Measurements from ENCODE around the gene HID1.

HID1 gene

GRCh38 chr17:74964988-74965622 lies 7.5 kb downstream of the HID1 start:
- DNase-seq: no peak

DNA sequence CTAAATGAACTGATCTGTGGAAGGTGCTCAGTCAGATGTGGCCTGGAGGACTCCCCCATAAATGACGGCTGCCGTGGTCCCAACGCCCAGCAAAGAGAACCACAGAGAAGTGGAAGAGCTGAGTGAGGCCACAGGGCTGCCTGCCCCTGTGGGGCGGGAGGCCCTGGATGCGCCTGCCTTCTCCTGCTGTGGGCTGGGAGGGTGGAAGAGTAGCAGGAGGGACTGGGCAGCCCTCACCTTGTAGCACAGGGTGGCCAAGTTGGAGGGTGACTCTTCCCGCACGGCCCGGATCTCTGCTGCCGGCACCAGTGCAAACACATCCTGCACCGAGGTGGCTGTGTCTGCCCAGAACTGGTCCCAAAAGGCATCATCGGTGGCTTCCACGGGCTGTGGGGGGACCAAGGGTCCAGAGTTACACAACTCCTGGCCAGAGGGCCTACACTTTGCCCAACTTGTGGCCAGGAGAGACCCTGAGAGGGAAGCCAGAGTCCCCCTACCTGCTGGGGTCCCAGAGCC lies 8.3 kb downstream of the HID1 start:
- DNase-seq: no peak

GRCh38 chr17:74963656-74964055 lies 8.9 kb downstream of the HID1 start:
- no peak for DNase-seq

DNA sequence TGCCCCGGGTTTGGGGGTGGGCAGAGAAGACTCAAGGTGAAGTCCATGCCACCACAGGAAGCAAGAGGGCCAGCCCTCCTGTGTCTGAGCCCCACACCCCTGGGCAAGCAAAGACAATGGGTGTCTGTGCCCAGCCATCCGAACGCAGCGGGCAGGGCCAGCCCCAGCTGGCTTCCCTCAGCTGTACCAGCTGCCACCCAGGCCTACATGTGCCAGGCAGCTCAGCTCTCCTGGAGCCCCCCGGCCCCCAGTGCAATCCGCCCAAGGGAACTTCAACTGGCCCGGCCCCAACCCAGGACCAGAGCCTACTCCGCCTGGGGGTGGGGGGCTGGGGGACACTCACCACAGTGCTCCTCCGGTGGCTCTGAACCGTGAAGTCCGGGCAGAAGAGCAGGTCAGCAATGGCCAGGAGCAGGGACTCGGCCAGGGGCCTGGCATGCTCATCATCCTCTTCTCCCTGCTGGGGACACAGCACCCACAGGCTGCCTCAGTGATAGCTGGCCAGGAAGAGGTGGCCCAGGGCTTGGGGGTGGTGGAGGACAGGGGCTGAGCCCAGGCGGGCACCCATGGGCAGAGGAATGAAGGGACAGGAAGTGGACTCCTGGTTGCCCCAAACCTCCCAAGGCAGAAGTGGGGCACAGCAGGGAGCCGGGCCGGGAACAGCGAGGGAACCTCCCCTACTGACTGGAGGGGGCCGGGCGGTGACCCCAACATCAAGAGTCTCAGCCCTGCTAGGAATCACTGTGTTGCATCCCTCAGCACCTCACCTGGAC lies 9.8 kb downstream of the HID1 start:
- no peak for DNase-seq

- peak; percentile 82 for DNase-seq
These were observed 10.8 kb downstream of the HID1 start for GRCh38 chr17:74961657-74962350.

DNA sequence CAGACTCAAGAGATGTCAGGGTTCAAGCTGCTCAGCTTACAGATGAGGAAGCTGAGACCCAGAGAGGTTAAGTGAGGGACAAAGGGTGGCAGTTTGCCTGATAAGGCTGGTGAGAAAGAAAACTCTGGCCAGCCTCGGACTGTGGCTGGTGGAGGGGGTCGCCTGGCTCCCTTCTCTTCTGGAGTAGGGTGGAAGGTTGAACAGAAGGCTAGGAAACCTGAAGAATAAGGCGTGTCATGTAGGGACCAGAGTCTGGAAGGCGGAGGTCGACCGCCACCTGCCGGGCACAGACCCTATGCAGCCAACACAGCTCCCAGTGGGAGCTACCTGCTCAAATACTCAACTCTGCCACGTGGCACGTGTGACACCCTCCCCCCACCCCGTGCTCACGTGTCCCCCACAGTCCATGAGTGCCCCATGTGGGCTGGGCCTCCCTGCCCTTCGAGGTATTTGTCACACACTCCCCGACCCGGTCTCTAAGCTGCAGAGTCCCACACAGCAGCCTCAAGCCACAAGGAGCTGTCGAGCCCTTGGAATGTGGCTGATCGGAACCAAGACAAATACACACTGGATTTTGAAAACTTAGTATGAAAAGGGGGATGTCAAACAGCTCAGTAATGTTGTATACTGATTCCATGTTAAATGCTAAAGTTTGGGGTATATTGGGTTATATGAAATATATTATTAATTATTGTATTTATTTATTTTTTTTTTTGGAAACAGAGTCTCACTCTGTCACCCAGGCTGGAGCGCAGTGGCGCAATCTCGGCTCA lies 11.8 kb downstream of the HID1 start:
- peak; percentile 22 for DNase-seq

GRCh38 chr17:74959826-74960515 lies 12.6 kb downstream of the HID1 start:
- DNase-seq: no peak

DNA sequence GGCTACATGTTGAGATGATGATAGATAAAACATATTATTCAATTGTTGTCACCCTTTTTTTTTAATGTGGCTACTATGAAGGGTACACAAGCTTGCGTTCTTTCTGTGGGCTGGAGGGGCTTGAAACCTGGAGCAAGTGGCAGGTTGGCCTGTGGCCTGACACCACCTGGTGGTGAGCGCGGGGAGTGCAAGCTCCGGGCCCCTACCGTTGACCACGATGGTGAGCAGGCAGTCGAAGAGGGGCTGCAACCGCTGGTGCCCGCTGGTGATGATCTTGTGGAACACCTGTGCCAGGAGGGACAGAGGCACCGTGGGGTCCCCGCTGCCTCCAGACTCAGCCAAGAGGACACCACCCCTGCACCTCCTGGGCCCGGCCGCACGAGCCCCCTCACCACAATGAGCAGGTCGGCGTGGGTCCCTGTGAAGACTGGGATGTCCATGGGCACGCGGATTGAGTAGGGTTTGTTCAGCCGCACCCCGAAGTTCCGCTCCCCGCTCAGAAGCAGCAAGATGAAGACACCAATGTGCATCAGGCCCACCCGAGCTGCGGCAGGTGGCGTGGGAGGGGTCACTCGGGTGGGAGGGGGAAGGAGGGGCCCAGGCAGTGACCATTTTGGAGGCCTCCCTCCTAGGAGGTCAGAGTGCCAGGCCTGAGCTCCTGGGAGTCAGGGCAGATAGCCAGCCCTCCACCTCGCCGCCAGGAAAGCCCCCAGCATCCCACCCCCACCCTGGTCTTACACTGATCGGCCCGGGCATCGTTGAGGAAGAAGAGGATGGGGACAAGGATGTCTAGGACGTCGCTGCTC lies 14.4 kb downstream of the HID1 start:
- DNase-seq: peak; percentile 75

DNA sequence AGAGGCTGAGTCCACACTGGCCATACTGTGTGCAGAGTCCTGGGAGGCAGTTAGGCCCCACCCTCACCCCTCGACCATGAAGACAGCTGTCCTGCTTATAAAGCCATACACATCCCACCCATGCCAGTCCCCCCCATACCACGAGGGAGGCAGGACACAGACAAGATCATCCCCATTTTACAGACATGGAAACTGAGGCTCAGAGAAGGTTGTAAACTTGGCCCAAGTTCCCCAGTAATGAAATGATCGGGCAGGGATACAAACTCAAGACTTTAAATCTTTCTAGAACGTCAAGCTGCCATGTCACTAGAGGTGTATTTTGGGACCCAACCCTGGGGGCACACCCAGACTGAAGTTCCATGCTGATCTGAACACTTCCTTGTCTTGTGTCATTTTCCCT lies 16.5 kb downstream of the HID1 start:
- DNase-seq: no peak

DNA sequence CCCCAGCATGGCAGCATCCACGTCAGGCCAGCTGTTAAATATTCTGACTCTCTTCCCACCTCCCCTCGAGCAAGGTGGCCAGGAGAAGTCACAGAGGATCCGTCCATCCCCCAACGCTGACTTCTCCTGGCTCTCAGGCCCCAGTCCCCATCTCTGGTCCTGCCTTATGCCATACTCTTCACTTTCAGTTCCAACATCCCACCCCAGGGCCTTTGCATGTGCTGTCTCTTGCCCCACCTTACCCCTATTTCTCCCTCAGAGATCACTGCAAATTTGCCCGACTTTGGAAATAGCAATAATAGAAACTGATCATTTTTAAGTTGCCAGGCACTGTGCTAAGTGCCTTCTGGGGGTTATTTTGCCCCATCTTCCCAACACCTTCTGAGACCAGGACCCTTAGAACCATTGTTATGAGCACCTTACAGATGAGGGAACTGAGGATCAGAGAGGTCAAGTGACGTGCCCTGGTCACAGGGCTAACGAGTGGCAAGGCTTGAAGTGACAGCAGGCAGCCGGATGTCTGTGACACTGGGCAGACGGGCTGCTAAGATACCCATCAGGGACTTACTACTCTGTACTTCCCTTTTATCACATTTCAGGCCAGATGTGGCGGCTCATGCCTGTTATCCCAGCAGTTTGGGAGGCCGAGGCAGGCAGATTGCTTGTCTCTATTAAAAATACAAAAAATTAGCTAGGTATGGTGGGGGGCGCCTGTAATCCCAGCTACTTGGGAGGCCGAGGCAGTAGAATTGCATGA lies 17.7 kb downstream of the HID1 start:
- no peak for DNase-seq

GRCh38 chr17:74954115-74954514 lies 18.4 kb downstream of the HID1 start:
- DNase-seq: no peak

GRCh38 chr17:74953134-74953687 lies 19.3 kb downstream of the HID1 start:
- DNase-seq: no peak

GRCh38 chr17:74952431-74953133 lies 20.0 kb downstream of the HID1 start:
- DNase-seq: no peak

DNA sequence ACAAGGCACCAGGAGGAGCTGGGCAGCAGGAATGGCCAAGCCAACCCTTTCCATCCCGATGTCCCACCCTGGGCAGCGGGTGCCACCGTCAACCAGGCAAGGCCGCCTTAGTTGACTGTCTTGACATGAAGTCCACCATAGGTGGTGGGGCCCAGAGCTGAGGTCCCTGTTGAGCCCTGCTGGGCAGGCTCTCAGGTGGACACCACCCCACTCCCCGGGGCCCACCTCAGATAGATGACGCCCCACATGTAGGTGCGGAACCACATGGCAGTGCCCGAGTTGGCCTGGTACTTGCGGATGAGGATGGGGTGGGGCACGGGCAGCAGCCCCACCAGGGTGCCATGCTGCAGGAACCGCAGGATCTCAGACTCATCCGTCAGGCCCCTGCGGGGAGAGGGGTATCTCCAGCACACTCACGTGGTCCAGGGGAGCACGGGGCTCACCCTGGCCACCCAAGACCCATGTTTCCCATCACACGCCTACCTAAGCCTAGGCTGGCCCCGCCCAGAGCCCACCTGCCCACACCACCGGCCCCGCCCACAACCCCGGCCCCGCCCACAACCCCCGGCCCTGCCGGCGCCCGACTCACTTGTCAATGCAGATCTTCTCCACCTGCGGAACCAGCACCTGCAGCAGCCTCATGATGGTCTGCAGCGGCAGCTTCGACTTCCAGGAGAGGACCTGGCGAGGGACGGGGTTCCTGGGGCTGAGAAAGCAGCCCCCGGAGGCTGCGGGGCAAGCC lies 20.7 kb downstream of the HID1 start:
- DNase-seq: no peak

DNA sequence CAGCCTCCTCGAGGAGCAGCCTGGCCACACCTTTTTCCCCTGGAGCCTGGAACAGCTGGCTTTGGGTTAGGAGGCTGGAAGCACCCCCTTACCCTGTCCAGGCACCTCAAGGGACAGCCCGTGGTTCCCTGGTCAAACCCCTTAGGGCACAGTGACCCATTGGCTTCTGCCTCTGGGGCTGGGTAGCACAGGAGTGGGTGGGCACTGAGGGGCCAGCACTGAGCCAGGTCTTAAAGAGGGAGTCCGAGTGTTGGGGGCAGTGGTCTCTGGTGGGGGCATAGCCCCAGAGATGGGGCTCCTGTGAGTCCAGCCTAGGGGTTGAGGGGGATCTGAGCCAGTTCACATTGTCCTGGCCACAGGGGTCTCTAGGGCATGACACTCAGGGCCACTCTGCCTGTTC lies 21.5 kb downstream of the HID1 start:
- DNase-seq: no peak

DNA sequence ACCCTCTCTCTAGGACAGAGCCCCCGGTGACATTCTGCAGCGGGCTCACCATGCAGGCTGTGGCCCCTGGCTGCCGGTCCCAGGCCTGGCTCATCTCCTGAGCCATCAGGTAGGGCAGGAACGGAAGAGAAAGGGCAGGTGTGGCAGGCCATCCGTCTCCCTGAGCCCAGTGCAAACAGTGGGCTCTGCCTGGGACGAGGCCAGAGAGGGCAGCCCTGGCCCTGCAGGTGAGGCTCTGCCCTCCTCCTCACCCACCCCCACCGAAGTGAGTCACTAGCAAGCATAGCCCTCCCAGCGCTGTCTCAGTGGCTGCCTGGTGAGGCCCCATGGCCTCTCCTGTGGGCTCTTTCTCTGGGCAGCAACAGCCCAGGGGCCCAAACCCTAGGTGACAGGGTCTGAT lies 22.4 kb downstream of the HID1 start:
- no peak for DNase-seq

- DNase-seq: no peak
These were observed 23.0 kb downstream of the HID1 start for GRCh38 chr17:74949455-74950115.

GRCh38 chr17:74947041-74947754 lies 25.4 kb downstream of the HID1 start:
- DNase-seq: no peak
